Small intestine (tissue), 16 donors: Measurements from ENCODE around the gene RBM3. TPM values are rescaled to one million over a fixed set of nuclear protein-coding genes. Genes with fewer than 3 reads are reported as not detected.
"Not testable (repeated sequence)": the region's sequence is repeated elsewhere in the genome, so short reads cannot be mapped to it uniquely, and the experiment has no call there.

Experiments
- DNase-seq, 2 donors: peaks; one replicate each; pipeline versions ENCODE4 v3.0.0 to v3.0.0-alpha.2; 2013
- FAIRE-seq: peaks from 2 replicates; lab custom pipeline; 2012; peaks lifted over from hg19 to GRCh38; lab: Jason Lieb, UNC
- H3K27ac ChIP-seq, 3 donors: one replicate each; pipeline ENCODE4 v1.5.1; 2013; ENCODE audit warnings: low read length in 2 of 3, mild to moderate bottlenecking in 2 of 3, control low read depth in 1 of 3, inconsistent platforms in 1 of 3, low read depth in 1 of 3, moderate library complexity in 1 of 3
- H3K27me3 ChIP-seq, 3 donors: one replicate each; pipeline ENCODE4 v1.6.1; 2013; ENCODE audit warnings: low read length in 3 of 3, inconsistent platforms in 1 of 3; ENCODE audit not compliant: control insufficient read depth in 3 of 3, insufficient read depth in 3 of 3
- H3K36me3 ChIP-seq, 3 donors: one replicate each; pipeline ENCODE4 v1.6.1; 2013; ENCODE audit warnings: low read length in 3 of 3, inconsistent platforms in 1 of 3, low read depth in 1 of 3, mild to moderate bottlenecking in 1 of 3, moderate library complexity in 1 of 3; ENCODE audit not compliant: control insufficient read depth in 3 of 3, insufficient read depth in 2 of 3
- H3K4me1 ChIP-seq, 3 donors: one replicate each; pipeline ENCODE4 v1.6.1; 2013; ENCODE audit warnings: low read length in 2 of 3, inconsistent platforms in 1 of 3, low read depth in 1 of 3, mild to moderate bottlenecking in 1 of 3, moderate library complexity in 1 of 3; ENCODE audit not compliant: control insufficient read depth in 3 of 3, insufficient read depth in 2 of 3
- H3K4me3 ChIP-seq, 3 donors: one replicate each; pipeline ENCODE4 v1.5.1; 2013; ENCODE audit warnings: low read length in 3 of 3, control low read depth in 1 of 3, inconsistent platforms in 1 of 3, low read depth in 1 of 3, mild to moderate bottlenecking in 1 of 3, moderate library complexity in 1 of 3
- H3K9me3 ChIP-seq, 2 donors: one replicate each; pipeline ENCODE4 v1.6.1; 2013; ENCODE audit warnings: low read depth in 1 of 2, low read length in 1 of 2; ENCODE audit not compliant: control insufficient read depth in 2 of 2, insufficient read depth in 1 of 2
- WGBS, 3 donors: extraction: QIAGEN DNeasy Blood & Tissue Kit; methylation state at CpG; one replicate each; pipeline ENCODE4 v1.1.7; 2013; 5-methylcytosine and 5-hydroxymethylcytosine counted together
- long read RNA-seq, 10 donors: transcript quantifications; one replicate each; lab custom pipeline, GENCODE V29; 2026
- polyA plus RNA-seq, 4 donors: library from polyadenylated mRNA; stranded (reverse) in 3 of 4; unstranded in 1 of 4; fragments of 200-250 nt in 3 of 4; fragments of 120-200 nt in 1 of 4; gene quantifications; one replicate each; pipeline versions ENCODE4 v1.2.1 to v1.2.3, GENCODE V29; 2013
- donor health status: healthy with polysubstance abuse.
- donor health status: control.
- donor health status: control.
- donor health status: Bipolar disorder and iron deficiency.
- donor health status: healthy.

Gene RBM3
- 100 to 1,000 TPM in 3 of 4 donors, 10 to 100 TPM in 1; 87.9 to 222 (median 173) TPM for polyA plus RNA-seq
- long read RNA-seq, donor 1, transcript RBM3-202 (6 exons, 1,130 nt): minor isoform, 7 of 241 reads
- long read RNA-seq, donor 1, transcript RBM3-203 (7 exons, 2,162 nt): major isoform, 146 of 241 reads
- long read RNA-seq, donor 1, partial matches to known transcripts: 71 of 241 reads
- long read RNA-seq, donor 1, other reads (novel, unspliced or antisense): 7 of 241 reads
- long read RNA-seq, donor 2, transcript RBM3-203 (7 exons, 2,162 nt): major isoform, 37 of 41 reads
- long read RNA-seq, donor 2, partial matches to known transcripts: 0 of 41 reads
- long read RNA-seq, donor 2, other reads (novel, unspliced or antisense): 0 of 41 reads
- long read RNA-seq, donor 3, transcript RBM3-203 (7 exons, 2,162 nt): major isoform, 35 of 132 reads
- long read RNA-seq, donor 3, partial matches to known transcripts: 89 of 132 reads
- long read RNA-seq, donor 3, other reads (novel, unspliced or antisense): 0 of 132 reads
- long read RNA-seq, donor 4, partial matches to known transcripts: 0 of 3 reads
- long read RNA-seq, donor 4, other reads (novel, unspliced or antisense): 0 of 3 reads
- long read RNA-seq, donor 5, transcript RBM3-203 (7 exons, 2,162 nt): major isoform, 6 of 8 reads
- long read RNA-seq, donor 5, partial matches to known transcripts: 0 of 8 reads
- long read RNA-seq, donor 5, other reads (novel, unspliced or antisense): 0 of 8 reads
- long read RNA-seq, donor 6, transcript RBM3-203 (7 exons, 2,162 nt): major isoform, 45 of 57 reads
- long read RNA-seq, donor 6, partial matches to known transcripts: 6 of 57 reads
- long read RNA-seq, donor 6, other reads (novel, unspliced or antisense): 0 of 57 reads
- long read RNA-seq, donor 7, transcript RBM3-203 (7 exons, 2,162 nt): major isoform, 59 of 63 reads
- long read RNA-seq, donor 7, partial matches to known transcripts: 0 of 63 reads
- long read RNA-seq, donor 7, other reads (novel, unspliced or antisense): 0 of 63 reads
- long read RNA-seq, donor 8, transcript RBM3-203 (7 exons, 2,162 nt): major isoform, 10 of 20 reads
- long read RNA-seq, donor 8, partial matches to known transcripts: 8 of 20 reads
- long read RNA-seq, donor 8, other reads (novel, unspliced or antisense): 0 of 20 reads
- long read RNA-seq, donor 9, transcript RBM3-203 (7 exons, 2,162 nt): major isoform, 14 of 40 reads
- long read RNA-seq, donor 9, partial matches to known transcripts: 24 of 40 reads
- long read RNA-seq, donor 9, other reads (novel, unspliced or antisense): 0 of 40 reads
- long read RNA-seq, donor 10, transcript RBM3-204 (8 exons, 1,375 nt): minor isoform, 6 of 102 reads
- long read RNA-seq, donor 10, transcript RBM3-203 (7 exons, 2,162 nt): major isoform, 72 of 102 reads
- long read RNA-seq, donor 10, partial matches to known transcripts: 15 of 102 reads
- long read RNA-seq, donor 10, other reads (novel, unspliced or antisense): 5 of 102 reads

DNA sequence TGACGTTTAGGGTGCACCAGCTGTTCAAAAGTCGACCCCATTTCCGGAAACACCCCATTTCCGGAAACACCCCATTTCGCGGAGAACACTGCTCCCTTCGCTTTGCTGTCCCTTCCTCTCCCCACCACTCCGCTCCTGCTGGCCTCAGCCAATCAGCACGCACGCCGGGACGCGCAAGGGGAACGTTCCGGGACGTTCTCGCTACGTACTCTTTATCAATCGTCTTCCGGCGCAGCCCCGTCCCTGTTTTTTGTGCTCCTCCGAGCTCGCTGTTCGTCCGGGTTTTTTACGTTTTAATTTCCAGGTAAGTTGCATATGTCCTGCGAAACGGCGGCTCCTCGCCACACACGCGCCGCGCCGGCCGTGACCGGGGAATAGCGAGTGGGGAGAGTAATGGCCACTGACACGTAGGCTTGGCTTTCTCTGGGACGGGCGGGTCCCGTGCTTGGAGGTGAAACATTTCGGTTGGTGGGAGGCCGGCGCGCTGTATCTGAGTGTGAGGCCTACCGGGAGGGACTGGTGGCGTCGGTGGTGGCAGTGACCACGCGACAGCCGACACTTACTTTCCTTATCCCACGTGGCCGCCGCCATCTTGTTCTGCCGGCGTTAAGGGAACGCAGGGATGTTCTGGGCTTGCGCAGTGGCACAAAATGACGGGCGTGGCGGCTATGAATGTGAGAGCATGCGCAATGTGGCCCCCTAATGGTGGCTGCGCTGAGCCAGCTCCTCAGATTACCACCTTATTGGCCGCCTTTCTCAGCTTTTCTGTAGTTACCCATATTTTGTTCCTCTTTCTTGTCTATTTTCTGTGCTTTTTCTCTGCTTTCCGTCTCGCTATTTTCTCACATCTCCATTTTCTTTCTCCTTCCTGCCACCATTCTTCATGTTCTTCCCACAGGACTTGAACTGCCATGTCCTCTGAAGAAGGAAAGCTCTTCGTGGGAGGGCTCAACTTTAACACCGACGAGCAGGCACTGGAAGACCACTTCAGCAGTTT, at the start of gene RBM3:
TSS of gene RBM3 (plus strand) at position 215 of the 997 bp plus-strand sequence. CDS start at position 912, 697 bp downstream.
- peak within 1 kb of the TSS; percentile 48 to 86 (median 51) for H3K4me3 ChIP-seq
- H3K27me3 ChIP-seq: no peaks in the 10 kb centered on the region
- H3K36me3 ChIP-seq: peaks cover 0 to 29% (median 2%) of the 10 kb centered on the region in 3 donors
- H3K4me1 ChIP-seq: peaks cover 0 to 11% (median 0%) of the 10 kb centered on the region in 3 donors
- no peaks in the 10 kb centered on the region for H3K9me3 ChIP-seq
- FAIRE-seq (no peak), DNase-seq (peak; percentile 92 to 93)
- 1 to 44% (median 11%) methylated on average over 57 to 71 of the region's 71 CpGs for WGBS, 3 donors
- peak within 1 kb of the TSS; percentile 89 to 97 (median 96) for H3K27ac ChIP-seq

DNA sequence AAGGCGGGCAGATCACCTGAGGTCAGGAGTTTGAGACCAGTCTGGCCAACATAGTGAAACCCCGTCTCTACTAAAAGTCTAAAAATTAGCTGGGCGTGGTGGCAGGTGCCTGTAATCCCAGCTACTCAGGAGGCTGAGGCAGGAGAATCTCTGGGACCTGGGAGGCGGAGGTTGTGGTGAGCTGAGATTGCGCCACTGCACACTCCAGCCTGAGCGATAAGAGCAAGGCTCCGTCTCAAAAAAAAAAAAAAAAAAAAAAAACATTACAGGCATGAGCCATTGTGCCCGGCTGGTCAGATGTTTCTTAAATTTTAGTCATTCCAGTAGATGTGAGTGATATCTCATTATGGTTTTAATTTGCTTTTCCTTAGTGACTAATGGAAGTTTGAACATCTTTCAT, 48.4 kb upstream of the RBM3 start:
- 78 to 91% (median 88%) methylated on average over 8 of the region's 8 CpGs for WGBS, 3 donors
- H3K27ac ChIP-seq, DNase-seq, H3K9me3 ChIP-seq, H3K27me3 ChIP-seq, FAIRE-seq, H3K4me1 ChIP-seq, H3K4me3 ChIP-seq: not testable (repeated sequence)
- H3K36me3 ChIP-seq: peaks cover 0 to 46% (median 4%) of the 10 kb centered on the region in 3 donors

DNA sequence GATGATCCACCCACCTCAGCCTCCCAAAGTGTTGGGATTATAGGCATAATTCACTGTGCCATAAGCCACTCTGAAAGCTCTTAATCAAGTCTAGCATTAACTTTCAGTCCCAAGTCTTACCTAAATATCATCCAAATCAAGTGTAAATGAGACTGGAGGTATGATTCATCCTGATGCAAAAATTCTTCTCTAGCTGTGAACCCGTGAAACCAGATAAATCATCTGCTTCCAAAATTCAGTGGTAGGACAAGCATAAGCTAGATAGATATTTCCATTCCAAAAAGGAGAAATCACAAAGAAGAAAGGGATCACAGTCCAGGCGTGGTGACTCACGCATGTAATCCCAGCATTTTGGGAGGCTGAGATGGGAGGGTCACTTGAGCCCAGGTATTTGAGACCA, 43.5 kb upstream of the RBM3 start:
- WGBS, 3 donors: 80 to 94% (median 81%) methylated on average over 2 to 3 of the region's 3 CpGs
- FAIRE-seq: no peak
- peak overlapping the region in 1 of 3 donors; percentile 83 for H3K27ac ChIP-seq

GRCh38 chrX:48531358-48531959, 42.8 kb upstream of the RBM3 start:
- Histone ChIP-seq H3K4me1 (no peaks in the 10 kb centered on the region), H3K36me3 (peaks cover 0 to 25% (median 4%) of the 10 kb centered on the region in 3 donors), H3K9me3 (no peaks in the 10 kb centered on the region), H3K27ac (peak overlapping the region; percentile 38 to 83 (median 55)), H3K4me3 (no peak overlapping the region), H3K27me3 (no peaks in the 10 kb centered on the region)
- WGBS, 3 donors: 57 to 63% (median 60%) methylated on average over 5 of the region's 5 CpGs
- DNase-seq: peak; percentile 45 to 71
- FAIRE-seq: no peak

More for the DNA sequence above, 43.5 kb upstream of the RBM3 start:
- Histone ChIP-seq H3K9me3 (no peaks in the 10 kb centered on the region), H3K27me3 (no peaks in the 10 kb centered on the region), H3K4me3 (no peak overlapping the region), H3K36me3 (peaks cover 0 to 30% (median 4%) of the 10 kb centered on the region in 3 donors), H3K4me1 (no peaks in the 10 kb centered on the region)
- no peak for DNase-seq

- FAIRE-seq (no peak), DNase-seq (no peak)
- 71 to 92% (median 75%) methylated on average over 1 of the region's 1 CpG for WGBS, 3 donors
- Histone ChIP-seq H3K4me3 (no peak overlapping the region), H3K9me3 (no peaks in the 10 kb centered on the region), H3K4me1 (no peaks in the 10 kb centered on the region), H3K27ac (peak overlapping the region in 1 of 3 donors; percentile 55), H3K27me3 (no peaks in the 10 kb centered on the region), H3K36me3 (peaks cover 0 to 20% (median under 1%) of the 10 kb centered on the region in 3 donors)
Observed at GRCh38 chrX:48532161-48532560, 42.1 kb upstream of the RBM3 start.

DNA sequence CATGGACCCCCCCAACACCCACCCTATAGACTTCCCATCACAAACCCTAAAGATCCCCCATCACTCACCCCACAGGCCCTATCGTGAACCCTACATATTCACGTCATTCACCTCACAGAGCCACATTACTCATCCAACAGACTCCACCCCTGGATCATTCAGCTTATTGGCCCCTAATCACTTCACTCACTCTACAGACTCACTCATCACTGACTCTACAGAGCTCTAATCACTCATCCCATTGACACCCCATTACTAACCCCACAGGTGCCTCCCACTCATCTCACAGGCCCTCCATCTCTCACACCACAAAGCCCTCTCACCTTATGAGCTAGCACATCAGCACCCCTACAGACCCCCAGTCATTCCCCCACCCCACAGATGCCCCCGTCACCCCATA, 41.1 kb upstream of the RBM3 start:
- whole genome bisulfite sequencing, 3 donors: 88 to 100% (median 93%) methylated on average over 3 of the region's 3 CpGs
- DNase-seq: no peak
- Histone ChIP-seq H3K4me3 (no peak overlapping the region), H3K4me1 (no peaks in the 10 kb centered on the region), H3K27ac (no peak overlapping the region), H3K9me3 (no peaks in the 10 kb centered on the region), H3K36me3 (peaks cover 0 to 12% (median 0%) of the 10 kb centered on the region in 3 donors), H3K27me3 (no peaks in the 10 kb centered on the region)
- no peak for FAIRE-seq
